Stimulated activated CD8-positive, alpha-beta memory T cell treated with anti-CD3 and anti-CD28 coated beads, Interleukin-15, amount 100 ng/mL, for 24 hours (primary cell): ENCODE measurements around the gene NFATC4.

Experiments
- DNase-seq: peaks from one replicate; pipeline ENCODE4 v3.0.0-alpha.2; 2020; ENCODE audit warnings: low read depth

NFATC4 gene

DNA sequence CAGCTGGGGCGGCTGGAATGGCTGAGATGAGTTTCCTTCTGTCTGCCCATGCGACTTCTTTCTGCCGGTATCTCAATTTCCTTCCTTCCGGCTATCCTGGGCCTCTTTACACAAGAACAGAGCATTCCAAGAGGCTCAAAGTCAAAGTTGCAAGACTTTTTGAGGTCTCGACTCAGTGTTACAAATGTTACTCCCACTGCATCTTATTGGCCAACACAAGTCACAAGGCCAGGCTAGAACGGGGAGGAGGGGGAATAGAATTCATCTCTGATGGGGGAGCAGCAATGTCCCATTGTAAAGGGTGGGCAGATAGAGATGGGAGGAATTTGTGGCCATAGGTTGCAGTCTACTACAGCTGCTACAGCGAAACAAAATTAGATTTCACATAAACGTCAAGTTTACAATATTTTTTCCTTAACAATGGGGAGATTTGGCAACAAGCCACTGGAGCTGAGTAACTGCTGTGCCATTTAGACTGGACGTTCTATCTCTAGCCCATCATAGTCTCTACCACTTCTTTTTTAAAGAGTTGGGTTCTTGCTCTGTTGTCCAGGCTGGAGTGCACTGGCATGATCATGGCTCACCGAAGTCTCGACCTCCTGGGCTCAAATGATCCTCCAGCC, 21.4 kb downstream of the NFATC4 start:
- no peak for DNase-seq

DNA sequence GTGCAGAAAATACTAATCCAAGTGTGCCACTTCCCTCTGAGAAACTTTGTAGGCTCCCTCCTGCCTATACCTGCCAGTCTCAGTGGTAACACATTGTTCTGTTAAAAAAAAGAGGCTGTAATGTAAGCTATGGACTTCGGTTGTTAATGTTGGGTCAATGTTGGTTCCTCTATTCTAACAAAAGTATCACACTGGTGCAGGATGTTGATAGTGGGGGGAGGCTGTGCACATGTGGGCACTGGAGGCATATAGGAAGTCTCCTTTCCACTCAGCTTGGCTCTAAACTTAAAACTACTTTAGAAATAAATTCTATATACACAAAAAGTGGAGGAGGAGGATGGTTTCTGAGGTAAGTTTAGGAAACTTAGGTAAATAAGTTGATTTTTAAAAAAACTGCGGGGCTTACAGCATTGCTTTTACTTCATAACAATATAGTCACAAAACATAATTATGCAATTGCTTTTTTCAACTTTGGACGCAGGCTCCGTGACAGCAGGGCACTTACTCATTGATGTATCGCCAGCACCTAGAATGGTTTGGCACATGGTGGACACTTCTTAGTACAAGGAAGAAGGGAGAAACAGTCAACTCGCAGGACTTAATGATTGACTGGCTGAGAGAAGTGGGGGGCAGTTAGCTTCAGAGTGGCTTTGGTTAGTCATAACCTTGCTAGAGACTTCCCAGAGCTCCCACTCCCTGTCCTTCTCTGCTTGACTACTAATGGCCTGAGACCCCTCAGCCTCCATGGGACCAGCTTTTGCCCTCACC, 22.9 kb downstream of the NFATC4 start:
- no peak for DNase-seq

DNA sequence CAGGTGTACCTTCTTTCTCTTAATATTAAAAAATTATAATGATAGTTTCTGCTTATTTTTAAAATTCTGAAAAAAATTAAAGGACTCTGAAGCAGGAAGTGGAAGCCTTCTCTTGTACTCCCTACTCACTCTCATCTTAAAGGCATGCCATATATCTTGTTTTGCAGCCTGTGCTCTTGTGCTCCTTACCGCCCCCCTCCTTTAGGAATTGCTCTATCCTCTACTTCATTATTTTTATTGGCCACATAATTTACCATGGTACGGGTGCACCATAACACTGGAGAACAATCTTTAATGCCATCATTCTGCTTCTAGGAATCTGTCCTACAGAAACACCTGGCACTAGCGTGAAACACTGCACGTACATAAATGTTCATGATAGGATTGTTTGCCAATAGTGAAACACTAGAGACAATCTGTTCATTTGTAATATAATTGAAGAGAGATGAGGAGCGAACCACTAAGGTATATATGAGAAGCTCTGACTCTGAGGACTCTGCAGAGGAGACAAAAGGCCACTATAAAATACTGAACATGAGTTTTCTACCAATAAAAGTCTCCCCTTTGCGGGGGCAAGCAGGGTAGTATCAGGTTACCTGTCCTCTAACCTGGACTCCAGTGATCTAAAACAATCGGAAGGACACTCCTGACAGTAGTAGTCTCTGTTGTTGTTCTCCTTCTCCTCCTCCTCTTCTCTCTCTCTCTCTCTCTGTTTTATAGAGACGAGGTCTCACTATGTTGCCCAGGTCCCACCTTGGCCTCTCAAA, 24.5 kb downstream of the NFATC4 start:
- no peak for DNase-seq

DNA sequence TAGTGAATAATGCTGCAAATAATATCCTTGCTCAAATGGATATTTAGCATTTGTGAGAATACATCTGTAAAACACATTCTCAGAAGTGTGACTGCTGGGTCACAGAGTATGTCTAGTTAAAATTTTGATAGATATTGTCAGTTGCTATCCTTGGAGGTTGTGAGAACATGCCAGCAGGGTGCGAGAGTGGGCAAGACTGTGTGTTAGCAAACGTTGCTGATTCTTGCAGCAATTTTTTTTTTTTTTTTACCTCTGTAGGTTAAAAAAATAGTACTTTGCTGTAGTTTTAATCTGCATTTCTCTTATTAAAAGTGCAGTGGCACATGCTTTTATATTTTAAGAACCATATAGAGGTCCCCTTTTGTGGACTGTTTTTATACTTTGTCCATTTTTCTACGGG, 26.3 kb downstream of the NFATC4 start:
- no peak for DNase-seq

DNA sequence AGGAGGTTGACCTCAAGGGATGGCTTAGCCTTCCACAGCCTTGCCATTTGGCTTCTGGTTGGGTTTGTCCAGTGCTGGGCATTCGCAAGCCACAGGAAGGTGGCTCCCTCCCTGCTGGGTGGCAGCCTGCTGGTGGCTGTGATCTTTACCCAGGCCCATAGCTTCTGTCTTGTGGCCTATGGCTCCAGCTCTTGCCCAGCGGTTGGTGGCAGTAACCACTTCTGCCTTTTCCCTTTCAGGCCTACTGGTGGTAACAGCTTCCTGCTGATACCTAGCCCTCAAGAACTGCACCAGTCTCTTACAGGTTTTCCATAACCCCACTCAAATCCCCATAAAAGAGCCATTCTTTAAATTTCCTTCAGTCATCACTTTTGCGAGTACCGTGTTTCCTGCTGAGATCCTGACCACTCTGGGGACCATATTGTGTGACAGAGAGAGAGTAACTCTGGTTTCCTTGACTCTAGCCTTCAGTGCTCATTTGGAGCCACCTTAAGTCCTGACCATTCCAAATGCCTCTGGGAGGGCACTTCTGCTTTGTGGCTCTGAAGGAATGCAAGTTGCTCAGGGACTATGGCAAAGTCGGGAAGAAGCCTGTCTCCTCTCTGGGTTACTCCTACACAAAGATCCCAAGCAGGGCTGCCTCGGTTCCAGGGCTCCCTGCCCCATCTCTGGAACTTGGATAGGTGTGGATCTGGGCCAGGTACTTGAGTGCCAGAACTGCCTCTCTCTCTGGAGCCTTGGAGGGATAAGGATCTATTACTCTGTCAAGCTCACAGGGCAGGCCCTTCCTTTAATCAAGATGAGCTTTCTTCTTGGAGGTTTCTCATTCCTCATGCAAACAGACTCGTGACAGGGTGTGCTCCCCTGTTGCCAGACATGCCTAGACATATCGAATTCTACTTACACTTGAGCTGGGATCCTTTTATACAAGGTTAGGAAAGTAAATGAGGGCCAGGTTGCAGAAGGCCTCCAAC, 27.9 kb downstream of the NFATC4 start:
- DNase-seq = no peak

DNA sequence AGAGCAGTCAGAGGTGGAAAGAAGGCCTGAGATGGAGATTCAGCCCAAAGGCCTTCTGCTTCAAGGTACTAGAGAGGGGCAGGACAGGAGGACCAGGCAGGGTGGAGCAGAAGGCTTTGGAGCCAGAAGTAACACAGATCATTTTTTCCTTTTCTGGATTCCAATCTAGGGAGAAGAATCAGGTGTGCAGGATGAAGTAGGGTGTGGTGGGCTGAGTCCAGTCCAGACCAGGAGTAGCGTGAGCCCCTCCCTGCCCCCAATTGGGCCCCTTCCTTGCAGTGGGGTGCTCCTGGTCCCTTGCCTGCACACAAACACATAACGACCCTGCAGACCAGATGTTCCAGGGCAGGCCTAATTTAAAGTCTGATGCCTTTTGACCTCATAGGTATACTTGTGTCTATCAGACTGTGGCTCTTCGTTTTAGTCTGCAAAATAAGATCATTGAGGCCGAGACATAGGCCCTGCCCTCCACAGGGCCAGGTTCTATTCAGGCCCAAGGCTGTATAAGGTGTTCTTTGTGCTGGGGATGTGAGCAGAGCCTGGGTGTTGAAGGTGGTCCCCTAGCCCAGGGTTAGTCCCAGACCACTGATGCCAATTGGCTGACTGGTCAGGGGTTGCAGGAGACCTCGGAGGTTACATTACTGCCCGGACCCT, 29.8 kb downstream of the NFATC4 start:
- DNase-seq = no peak

DNA sequence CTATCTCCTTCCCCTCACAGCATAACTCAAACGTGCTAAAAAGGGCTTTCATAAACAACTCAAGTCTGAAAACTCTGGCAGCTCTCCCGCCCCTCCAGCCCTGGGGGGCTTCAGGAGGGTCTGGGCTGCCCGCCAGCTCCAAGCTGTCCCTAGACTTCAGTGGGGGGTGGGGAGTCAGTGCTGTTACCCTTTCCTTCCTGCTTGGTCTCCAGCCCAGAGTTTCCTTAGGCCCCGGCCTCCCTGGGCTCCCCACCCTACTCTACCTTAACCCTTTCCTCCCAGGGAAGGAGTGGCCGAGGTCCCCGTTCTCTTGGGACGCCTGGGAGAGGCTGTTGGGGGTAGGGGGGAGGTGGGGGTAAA, 30.3 kb downstream of the NFATC4 start:
- no peak for DNase-seq

DNA sequence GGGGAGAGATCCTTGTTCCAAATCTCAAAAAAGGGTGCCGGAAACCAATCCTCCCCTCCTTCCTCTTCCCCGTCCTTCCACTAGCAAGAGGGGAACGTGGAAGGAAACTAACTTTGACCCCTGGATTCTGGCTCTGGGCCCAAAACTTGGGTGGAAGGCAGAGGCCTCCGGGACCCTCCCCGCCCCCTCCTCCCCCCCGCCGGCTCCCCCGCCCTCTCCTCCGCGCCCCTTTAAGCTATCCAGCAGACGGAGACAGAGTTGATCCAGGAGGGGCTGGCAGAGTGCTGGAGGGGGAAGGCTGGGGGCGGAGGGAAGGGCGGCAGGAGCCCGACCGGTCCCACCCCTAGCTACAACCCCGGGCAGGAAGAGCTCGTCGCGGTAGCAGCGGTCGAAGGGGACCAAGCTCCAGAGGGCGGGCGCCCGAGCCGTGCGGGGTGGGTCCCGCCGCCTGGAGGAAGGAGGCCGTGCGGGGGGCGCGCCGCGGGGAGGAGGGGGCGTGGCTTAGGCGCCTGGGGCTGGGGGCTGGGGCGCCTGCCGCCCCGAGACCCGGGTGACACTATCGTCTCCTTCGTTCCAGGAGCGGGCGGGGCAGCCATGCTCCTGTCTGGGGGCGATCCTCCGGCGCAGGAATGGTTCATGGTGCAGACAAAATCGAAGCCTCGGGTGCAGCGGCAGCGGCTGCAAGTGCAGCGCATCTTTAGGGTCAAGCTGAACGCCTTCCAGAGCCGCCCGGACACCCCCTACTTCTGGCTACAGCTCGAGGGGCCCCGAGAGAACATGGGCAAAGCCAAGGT, 30.9 kb downstream of the NFATC4 start, which contains the start of gene NYNRIN:
Gene NYNRIN (plus strand): TSS at position 351 of the 794 bp plus-strand sequence. CDS start 244 bp downstream, at position 595.
- no peak for DNase-seq

DNA sequence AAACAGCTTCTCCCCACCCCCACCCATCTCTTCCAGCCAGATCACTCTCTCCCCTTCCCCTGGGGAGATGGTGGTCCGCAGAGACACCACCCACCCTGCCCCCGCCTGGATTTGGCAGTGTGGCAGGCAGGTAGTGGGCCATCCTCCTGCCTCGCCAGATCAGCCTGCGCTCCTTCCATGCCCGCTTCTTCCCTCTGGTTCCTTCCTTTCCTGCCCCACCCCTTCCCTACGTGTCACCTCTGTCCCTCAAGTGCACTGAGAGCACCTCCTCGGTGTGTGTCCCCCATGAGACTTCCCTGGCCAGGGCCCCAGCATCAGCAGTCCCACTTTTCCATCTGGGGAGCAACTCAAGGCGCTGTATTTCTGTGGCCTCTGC, 31.5 kb downstream of the NFATC4 start:
- no peak for DNase-seq

DNA sequence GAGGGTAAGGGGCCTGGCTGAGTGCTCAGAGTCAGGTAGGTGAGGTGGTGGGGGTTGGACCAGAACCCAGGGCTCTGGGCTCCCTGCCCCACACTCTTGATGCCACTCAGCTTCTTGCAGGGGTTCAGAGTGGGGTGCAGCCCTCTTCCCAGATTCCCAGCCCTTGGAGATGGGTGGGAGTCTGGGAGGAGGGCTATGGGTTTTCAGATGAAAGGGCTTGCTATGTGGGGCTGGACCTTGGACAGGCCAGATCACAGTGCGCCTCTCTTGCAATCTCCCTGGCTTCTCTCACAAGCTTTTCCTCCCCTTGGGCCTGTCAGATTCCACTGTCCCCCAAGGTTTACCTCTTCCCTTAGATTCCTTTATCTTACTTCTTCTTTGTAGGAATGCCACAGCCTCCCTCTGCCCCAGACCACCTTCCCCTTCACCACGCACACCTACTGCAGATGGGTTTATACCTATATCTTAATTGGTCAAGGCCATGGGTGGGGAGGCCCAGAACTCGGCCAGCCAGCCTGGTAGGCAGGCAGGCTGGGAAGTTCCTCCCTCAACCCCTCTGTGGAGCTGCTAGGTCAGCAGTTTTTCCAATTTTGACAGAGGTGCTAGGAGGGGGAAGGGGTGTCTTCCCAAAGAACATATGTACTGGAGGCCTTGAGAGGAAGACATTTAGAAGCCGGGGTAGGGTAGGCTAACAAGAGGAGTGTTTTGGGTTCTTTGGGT, 32.2 kb downstream of the NFATC4 start:
- no peak for DNase-seq

DNA sequence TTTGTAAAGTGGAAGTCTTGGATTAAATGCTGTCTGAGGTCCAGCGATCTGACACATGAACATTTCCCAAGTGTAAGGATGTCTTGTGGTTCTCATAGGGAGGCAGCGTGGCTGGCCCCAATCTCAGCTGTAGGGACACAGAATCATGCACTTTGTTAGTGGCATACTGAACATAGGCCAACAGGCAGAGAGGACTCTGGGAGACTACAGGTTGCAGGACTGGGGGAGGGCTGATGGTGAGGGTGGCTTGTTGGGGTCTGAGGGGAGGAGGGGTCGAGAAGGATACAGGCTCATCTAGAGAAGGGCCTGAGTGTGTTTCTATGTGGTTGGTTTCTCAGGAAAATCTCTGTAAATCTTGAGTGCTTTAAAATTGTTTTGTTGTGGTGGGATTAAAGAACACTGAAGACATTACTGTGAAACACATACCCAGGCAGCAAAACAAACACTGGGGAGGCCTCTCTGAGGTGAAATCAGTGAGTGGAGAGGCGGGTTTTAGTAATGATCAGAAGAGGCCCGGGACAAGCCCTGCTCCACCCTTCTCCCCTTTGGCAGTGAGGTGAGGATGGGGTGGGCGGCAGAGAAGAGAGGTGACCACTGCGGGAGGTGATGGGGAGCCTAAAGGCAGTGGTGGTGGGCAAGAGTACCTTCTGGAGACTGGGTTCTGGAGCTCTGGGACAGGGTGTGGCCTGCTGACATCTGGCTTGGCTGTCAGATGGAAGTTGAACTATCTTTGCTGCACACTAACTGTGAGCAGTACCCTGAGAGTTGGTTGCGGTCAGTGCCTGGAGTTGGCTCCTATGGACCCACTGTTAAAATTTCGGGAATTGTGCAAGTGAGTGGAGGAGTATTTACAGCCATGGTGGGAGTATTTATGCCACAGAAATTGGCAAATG, 34.1 kb downstream of the NFATC4 start:
- no peak for DNase-seq

DNA sequence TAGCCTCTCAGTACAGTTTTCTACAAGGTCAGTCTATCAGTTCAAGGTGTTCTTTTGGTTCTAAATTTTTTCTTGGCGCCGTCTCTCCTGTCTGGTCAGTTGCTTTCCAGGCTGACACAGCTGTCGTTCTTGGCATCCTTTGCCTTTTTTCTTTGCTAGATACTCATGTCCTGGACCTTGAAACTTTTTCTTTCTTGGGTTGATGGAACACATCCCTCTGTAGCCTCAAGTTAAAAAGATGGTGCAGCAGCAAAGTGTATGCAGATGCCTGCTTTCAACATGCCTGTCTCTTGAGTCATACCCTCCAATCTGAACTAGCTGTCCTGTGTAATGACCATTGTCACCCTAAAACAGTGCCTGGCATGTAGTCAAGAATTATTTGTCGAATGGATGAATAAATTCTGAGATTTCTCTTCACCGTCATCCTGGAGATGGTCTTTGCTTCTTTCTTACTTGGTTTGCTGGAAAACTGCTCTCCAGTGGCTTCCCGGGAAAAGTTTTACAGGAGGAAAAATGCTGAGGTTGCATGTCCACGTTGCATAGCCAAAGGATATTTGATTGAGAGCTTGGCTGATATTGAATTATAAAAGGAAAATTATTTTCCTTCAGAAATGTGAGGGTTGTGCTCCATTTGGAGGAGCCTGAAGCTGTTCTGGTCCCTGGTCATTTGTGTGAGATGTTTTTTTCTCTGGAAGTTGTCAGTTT, 35.5 kb downstream of the NFATC4 start:
- DNase-seq = no peak

DNA sequence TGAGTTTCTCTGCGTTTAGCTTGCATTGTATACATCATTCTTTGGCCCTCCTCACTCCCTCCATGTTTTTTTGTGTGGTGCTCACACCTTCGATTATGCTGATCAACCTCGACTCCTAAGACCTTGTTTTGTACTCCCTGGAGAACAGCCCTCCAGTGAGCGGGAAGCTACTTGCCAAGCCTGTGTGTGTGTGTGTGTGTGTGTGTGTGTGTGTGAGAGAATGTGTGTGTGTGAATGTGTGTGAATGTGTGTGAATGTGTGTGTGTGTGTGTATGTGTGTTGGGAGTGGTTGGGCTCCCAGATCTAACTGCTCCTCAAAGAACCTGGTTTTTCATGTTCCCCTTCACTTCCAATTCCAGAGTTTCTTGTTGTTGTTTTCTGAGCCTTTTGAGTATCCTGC, 36.8 kb downstream of the NFATC4 start:
- no peak for DNase-seq

DNA sequence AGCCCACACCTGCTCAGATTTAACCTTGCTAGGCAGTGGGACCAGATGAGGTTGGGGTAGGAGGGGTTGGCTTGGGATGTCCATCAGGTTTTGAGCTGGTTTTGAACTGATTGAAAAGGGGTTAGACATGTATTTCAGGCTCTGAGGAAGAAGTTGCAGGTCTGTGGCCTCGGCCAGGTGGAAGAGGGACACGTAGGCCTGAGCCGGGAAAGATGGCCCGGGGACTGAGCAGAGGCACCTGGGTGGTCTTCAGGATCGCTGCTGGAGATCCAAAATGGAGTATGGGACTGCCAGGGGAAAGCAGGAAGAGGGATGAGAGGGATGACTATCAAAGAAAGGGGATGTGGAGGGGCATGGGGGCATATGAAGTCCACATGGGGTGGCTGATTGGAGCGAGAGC, 38.4 kb downstream of the NFATC4 start:
- DNase-seq = no peak

DNA sequence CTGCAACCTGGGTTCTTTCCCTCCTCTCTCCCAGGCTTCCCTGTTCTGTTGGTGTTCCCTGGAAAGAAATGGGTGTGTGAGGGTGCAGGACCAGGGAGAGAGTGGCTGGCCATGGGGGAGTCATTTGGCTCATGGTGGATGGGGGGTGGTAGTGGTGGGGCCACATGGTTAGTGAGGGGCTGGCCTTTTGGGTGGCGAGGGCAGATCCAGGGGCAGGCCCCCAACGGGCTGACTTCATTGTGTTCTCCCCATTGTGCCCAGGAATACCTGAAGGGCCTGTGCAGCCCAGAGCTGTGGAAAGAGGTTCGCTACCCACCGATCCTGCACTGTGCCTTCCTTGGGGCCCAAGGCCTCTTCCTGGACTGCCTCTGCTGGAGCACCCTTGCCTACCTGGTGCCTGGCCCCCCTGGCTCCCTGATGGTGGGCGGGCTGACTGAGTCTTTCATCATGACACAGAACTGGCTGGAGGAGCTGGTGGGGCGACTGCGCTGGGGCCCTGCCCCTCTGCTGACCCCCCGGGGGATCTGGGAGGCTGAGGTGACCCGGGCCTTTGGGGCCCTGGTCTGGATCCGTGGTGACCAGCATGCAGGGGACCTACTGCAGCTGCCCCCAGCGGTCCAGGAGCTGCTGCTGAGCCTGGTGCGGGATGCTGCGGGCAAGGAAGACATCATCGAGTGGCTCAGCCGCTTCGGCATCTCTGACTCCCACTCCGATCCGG, 39.8 kb downstream of the NFATC4 start:
- no peak for DNase-seq

DNA sequence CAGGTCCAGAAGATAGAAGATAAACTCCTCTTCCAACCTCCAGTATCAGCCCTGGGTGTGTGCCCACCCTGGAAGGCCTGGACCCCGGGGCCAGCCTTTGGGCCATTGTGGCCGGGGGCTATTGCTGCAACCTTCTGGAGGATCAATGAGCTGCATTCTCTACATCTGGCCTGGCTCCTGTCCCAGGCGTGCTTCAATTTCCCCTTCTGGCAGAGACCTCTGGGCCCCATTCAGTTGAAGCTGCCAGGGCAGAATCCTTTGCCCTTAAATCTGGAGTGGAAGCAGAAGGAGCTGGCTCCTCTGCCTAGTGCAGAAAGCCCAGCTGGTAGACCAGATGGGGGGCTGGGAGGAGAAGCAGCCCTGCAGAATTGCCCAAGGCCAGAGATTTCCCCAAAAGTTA, 40.8 kb downstream of the NFATC4 start:
- DNase-seq = no peak

DNA sequence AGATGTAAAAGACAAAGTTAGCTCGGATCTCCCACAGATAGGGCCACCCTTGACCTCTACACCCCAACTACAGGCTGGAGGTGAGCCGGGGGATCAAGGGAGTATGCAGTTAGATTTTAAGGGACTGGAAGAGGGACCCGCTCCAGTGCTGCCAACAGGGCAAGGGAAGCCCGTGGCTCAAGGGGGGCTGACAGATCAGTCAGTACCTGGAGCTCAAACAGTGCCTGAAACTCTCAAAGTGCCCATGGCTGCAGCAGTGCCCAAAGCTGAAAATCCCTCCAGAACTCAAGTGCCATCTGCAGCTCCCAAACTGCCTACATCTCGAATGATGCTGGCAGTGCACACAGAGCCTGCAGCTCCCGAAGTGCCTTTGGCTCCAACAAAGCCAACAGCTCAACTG, 41.2 kb downstream of the NFATC4 start:
- no peak for DNase-seq

DNA sequence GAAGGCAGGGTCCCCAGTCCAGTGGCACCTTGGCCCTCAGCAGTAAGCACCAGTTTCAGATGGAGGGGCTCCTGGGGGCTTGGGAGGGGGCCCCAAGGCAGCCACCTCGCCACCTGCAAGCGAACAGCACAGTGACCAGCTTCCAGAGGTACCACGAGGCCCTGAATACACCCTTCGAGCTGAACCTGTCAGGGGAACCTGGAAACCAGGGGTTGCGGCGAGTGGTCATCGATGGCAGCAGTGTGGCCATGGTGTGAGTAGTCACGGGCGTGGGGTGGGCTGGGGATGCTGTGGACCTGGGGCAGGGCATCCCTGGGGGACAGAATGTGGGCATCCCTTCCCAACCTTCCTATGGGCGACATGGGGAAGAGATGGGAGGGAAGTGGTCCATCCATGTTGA, 42.0 kb downstream of the NFATC4 start:
- no peak for DNase-seq
